GM12801 (cell line): ENCODE data around the gene CMSS1.

ENCODE experiments used
- TF ChIP-seq, protein P1 (sequence below): IDR thresholded peaks from one replicate; pipeline ENCODE4 v1.5.1; 2011; ENCODE audit warnings: control low read depth; ENCODE audit not compliant: insufficient read length; ENCODE audit errors: extremely low read depth

CMSS1 gene

DNA sequence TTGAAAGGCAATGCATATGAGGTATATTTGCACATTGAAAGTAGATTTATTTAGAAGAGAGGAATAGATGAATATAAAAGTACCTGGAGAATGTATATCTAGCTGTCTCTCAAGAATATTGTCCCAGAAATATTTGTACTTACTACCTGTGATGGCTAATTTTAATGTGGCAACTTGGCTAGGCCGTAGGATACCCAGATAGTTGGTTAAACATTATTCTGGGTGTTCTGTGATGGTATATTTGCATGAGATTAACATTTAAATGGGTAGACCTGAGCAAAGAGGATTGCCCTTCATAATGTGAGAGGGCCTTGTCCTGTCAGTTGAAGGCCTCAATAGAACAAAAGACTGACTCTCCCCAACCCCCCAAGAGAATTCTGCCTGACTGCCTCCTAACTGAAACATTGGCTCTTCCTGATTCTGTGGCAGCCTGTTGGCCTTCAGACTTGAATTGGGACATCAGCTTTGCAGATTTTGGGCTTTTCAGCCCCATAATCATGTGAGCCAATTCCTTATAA is 366.0 kb downstream of the CMSS1 start:
- TF ChIP-seq, protein P1, sequence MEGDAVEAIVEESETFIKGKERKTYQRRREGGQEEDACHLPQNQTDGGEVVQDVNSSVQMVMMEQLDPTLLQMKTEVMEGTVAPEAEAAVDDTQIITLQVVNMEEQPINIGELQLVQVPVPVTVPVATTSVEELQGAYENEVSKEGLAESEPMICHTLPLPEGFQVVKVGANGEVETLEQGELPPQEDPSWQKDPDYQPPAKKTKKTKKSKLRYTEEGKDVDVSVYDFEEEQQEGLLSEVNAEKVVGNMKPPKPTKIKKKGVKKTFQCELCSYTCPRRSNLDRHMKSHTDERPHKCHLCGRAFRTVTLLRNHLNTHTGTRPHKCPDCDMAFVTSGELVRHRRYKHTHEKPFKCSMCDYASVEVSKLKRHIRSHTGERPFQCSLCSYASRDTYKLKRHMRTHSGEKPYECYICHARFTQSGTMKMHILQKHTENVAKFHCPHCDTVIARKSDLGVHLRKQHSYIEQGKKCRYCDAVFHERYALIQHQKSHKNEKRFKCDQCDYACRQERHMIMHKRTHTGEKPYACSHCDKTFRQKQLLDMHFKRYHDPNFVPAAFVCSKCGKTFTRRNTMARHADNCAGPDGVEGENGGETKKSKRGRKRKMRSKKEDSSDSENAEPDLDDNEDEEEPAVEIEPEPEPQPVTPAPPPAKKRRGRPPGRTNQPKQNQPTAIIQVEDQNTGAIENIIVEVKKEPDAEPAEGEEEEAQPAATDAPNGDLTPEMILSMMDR, result no peak

DNA sequence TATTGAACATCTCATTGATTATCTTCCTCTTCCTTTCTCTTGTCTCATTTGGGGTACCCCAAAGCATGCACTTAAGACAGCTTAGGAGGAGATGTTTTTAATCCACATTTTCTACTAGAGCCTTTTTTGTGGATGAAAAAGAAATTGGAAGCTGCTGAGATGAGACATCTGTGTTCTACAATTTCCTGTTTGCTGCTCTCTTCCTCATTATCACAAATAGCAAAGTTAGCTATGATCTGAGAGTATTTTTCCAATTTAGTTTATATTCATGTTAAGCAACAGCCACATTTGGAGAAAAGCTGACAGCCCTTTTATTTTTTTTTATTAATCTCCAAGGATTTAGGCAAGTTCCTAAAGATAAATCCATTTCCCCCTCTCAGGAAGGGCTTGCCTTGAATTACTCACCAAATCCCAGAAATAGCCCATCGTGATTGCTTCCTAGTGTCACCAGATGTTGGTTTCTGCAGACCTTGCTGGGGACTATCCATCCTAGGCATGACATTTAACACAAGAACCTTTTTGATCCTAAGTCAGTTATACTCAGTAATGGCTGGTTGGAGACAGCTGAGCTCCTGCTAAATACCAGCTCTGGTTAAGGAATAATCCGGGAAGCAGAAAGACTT is 367.4 kb downstream of the CMSS1 start:
- TF ChIP-seq, protein P1, result no peak

DNA sequence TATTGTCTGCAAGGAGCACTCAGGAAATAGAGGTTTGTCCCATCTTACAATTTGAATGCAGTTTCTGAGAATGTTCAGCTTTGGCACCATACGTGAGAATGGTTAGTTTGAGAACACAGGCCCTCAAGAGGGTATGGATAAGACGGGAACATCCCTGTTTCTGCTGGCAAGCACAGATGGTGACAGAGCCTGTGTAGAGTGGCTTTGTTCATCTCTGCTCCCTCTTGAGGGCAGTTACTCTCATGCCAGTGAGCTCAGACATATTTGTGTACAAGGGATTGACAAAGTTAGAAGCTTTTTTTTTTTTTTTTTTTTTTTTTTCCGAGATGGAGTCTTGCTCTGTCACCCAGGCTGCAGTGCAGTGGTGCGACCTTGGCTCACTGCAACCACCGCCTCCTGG is 368.2 kb downstream of the CMSS1 start:
- TF ChIP-seq, protein P1, result no peak

DNA sequence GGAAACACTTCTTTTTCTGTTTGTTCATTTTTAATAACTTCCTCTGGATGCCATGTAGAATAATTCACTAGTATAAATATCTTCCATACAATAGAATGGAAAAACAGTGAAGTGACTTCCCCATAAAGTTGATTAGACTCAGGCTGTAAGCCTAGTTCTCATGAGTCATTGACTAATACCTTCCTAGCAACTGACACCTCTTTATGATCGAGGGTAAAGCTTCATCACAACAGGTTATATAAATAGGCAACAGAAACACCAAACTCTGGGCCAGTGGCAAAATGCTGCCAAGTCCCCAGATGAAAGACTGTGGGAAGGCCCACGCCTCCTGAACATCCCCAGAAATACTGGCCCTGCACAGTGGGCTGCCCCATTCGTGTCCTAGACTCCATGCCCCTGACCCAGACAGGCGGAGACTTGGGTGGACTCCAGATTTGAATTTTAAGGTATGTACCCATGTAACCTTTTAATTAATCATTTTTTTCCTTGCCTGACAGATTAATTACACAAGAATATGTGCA is 371.8 kb downstream of the CMSS1 start:
- TF ChIP-seq, protein P1, result no peak

DNA sequence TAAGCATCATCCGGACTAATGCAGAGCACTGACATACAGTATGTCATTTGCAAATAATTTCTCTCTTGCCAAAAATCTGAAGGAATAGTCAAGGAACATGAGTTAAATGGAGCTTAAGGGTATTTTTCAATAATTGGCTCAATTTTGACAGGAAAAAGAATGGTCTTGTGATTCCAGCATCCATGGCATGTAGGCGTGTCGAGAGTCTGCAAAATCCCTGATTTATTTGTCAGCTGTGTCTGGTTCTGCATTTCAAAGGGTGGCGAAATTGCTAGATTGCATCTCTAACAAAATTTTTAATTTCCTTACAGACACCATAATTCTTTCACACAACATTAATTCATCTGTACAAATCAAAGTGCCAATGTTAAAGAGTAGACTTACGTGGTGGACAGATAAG is 377.7 kb downstream of the CMSS1 start:
- TF ChIP-seq, protein P1, result no peak

DNA sequence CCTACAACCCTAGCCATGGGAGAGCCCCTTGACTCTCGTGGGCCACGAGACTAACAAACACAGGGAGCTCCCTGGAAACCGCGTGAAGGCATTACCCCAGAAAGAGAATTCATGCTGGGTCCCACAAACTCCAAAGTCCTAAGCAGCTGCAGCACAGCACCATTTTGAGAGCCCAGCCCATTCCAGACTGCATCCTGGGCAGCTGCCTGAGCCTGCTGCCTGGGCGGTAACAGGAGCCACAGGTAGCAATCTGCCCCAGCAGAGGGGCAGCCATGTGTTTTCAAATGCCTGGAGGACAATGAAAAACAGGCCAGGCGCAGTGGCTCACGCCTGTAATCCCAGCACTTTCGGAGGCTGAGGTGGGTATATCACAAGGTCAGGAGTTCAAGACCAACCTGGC is 380.2 kb downstream of the CMSS1 start:
- TF ChIP-seq, protein P1, result no peak

DNA sequence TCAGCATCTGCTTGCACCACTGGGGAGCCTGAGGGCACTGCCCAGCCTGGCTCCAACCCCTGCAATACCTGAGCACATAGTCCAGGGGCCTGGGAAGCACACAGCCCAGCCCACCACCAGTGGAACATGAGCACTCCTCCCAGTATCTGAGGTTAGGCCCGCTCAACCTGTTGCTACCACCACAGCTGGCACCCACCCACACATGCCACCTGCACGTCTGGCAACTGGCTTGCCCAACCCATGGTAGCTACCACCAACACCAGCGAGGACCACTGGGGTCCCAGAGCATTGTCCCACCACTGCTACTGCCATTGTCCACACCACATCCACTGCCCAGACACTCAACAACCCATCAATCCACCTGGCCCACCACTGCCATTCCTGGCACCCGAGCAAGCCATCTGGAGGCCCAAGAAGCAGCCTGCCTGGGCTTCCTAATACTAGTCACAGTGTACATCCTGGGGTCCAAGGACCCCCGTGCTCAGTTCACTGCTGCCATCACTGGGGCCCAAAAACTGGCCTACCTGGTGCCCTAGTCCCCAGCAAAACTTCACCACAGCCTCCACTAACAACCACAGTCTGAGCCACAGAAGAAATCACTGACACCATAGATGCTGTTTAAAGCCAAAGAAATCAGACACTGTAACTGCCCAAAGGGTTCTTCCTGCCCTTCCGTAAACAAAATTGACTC is 381.1 kb downstream of the CMSS1 start:
- TF ChIP-seq, protein P1, result no peak
